ENCODE results near the gene TBC1D16. TPM values are rescaled to one million over a fixed set of nuclear protein-coding genes. Genes with fewer than 3 reads are reported as not detected.
"Not testable (repeated sequence)": the region's sequence is repeated elsewhere in the genome, so short reads cannot be mapped to it uniquely, and the experiment has no call there.

TBC1D16 gene
- total RNA-seq, 2 donors from 2014 or later, result 1.9 to 2.6 TPM

GRCh38 chr17:80065478-80066170 lies 30.0 kb upstream of the TBC1D16 start:
- no peaks in the 10 kb centered on the region for H3K36me3 Mint-ChIP-seq (ENCODE audit: low read depth)
- no peak for DNase-seq
- no peaks in the 10 kb centered on the region for H3K9me3 ChIP-seq (ENCODE audit: control insufficient read depth, low read length, poor library complexity, severe bottlenecking)
- H3K27ac Mint-ChIP-seq, result no peak overlapping the region
- no peak overlapping the region for H3K4me3 Mint-ChIP-seq
- H3K4me1 Mint-ChIP-seq, result peaks cover 7% of the 10 kb centered on the region
- peaks cover 15% of the 10 kb centered on the region for H3K27me3 Mint-ChIP-seq
- no peak for ATAC-seq

GRCh38 chr17:80064696-80065095 lies 29.0 kb upstream of the TBC1D16 start:
- H3K9me3 ChIP-seq (ENCODE audit: control insufficient read depth, low read length, poor library complexity, severe bottlenecking), result no peaks in the 10 kb centered on the region
- no peak for ATAC-seq
- Mint-ChIP-seq H3K27me3 (peaks cover 15% of the 10 kb centered on the region), H3K4me3 (no peak overlapping the region), H3K36me3 (ENCODE audit: low read depth) (no peaks in the 10 kb centered on the region), H3K4me1 (peaks cover 7% of the 10 kb centered on the region), H3K27ac (no peak overlapping the region)
- DNase-seq, result no peak

GRCh38 chr17:80063830-80064585 lies 28.3 kb upstream of the TBC1D16 start:
- Mint-ChIP-seq H3K4me3 (no peak overlapping the region), H3K27ac (no peak overlapping the region), H3K4me1 (peaks cover 6% of the 10 kb centered on the region), H3K36me3 (ENCODE audit: low read depth) (no peaks in the 10 kb centered on the region), H3K27me3 (peaks cover 9% of the 10 kb centered on the region)
- DNase-seq (no peak), ATAC-seq (no peak)
- H3K9me3 ChIP-seq (ENCODE audit: control insufficient read depth, low read length, poor library complexity, severe bottlenecking), result no peaks in the 10 kb centered on the region

GRCh38 chr17:80061421-80061820 lies 25.7 kb upstream of the TBC1D16 start:
- no peak for ATAC-seq
- DNase-seq, result no peak
- no peak overlapping the region for H3K27ac Mint-ChIP-seq
- H3K4me3 Mint-ChIP-seq, result no peak overlapping the region
- H3K9me3 ChIP-seq (ENCODE audit: control insufficient read depth, low read length, poor library complexity, severe bottlenecking), result no peaks in the 10 kb centered on the region
- peaks cover 2% of the 10 kb centered on the region for H3K4me1 Mint-ChIP-seq
- no peaks in the 10 kb centered on the region for H3K36me3 Mint-ChIP-seq (ENCODE audit: low read depth)
- H3K27me3 Mint-ChIP-seq, result peaks cover 9% of the 10 kb centered on the region

GRCh38 chr17:80060644-80061043 lies 25.0 kb upstream of the TBC1D16 start:
- H3K4me3 Mint-ChIP-seq, result no peak overlapping the region
- H3K4me1 Mint-ChIP-seq, result peaks cover 2% of the 10 kb centered on the region
- DNase-seq (no peak), ATAC-seq (no peak)
- peaks cover 9% of the 10 kb centered on the region for H3K27me3 Mint-ChIP-seq
- no peak overlapping the region for H3K27ac Mint-ChIP-seq
- no peaks in the 10 kb centered on the region for H3K9me3 ChIP-seq (ENCODE audit: control insufficient read depth, low read length, poor library complexity, severe bottlenecking)
- H3K36me3 Mint-ChIP-seq (ENCODE audit: low read depth), result no peaks in the 10 kb centered on the region

GRCh38 chr17:80058311-80058955 lies 22.8 kb upstream of the TBC1D16 start:
- Mint-ChIP-seq H3K4me1 (peaks cover 2% of the 10 kb centered on the region), H3K27ac (peak overlapping the region; percentile 63), H3K36me3 (ENCODE audit: low read depth) (no peaks in the 10 kb centered on the region), H3K4me3 (no peak overlapping the region), H3K27me3 (peaks cover 9% of the 10 kb centered on the region)
- no peak for DNase-seq
- no peak for ATAC-seq
- no peaks in the 10 kb centered on the region for H3K9me3 ChIP-seq (ENCODE audit: control insufficient read depth, low read length, poor library complexity, severe bottlenecking)

- H3K9me3 ChIP-seq (ENCODE audit: control insufficient read depth, low read length, poor library complexity, severe bottlenecking), result no peaks in the 10 kb centered on the region
- Mint-ChIP-seq H3K4me1 (no peaks in the 10 kb centered on the region), H3K27ac (no peak overlapping the region), H3K36me3 (ENCODE audit: low read depth) (no peaks in the 10 kb centered on the region), H3K27me3 (peaks cover 9% of the 10 kb centered on the region), H3K4me3 (no peak overlapping the region)
- ATAC-seq, result no peak
- DNase-seq, result no peak
These were observed 19.9 kb upstream of the TBC1D16 start for GRCh38 chr17:80055597-80055996.

GRCh38 chr17:80053102-80053501 lies 17.4 kb upstream of the TBC1D16 start:
- no peak overlapping the region for H3K27ac Mint-ChIP-seq
- no peaks in the 10 kb centered on the region for H3K9me3 ChIP-seq (ENCODE audit: control insufficient read depth, low read length, poor library complexity, severe bottlenecking)
- peaks cover 8% of the 10 kb centered on the region for H3K27me3 Mint-ChIP-seq
- H3K36me3 Mint-ChIP-seq (ENCODE audit: low read depth), result peaks cover 2% of the 10 kb centered on the region
- no peaks in the 10 kb centered on the region for H3K4me1 Mint-ChIP-seq
- no peak for DNase-seq
- ATAC-seq, result no peak
- H3K4me3 Mint-ChIP-seq, result no peak overlapping the region

- no peak for DNase-seq
- peaks cover 2% of the 10 kb centered on the region for H3K36me3 Mint-ChIP-seq (ENCODE audit: low read depth)
- H3K9me3 ChIP-seq (ENCODE audit: control insufficient read depth, low read length, poor library complexity, severe bottlenecking), result no peaks in the 10 kb centered on the region
- H3K27me3 Mint-ChIP-seq, result peaks cover 4% of the 10 kb centered on the region
- H3K4me1 Mint-ChIP-seq, result no peaks in the 10 kb centered on the region
- H3K27ac Mint-ChIP-seq, result no peak overlapping the region
- no peak overlapping the region for H3K4me3 Mint-ChIP-seq
- no peak for ATAC-seq
These were observed 16.0 kb upstream of the TBC1D16 start for GRCh38 chr17:80051681-80052080.

GRCh38 chr17:80050706-80051105 lies 15.0 kb upstream of the TBC1D16 start:
- peaks cover 2% of the 10 kb centered on the region for H3K36me3 Mint-ChIP-seq (ENCODE audit: low read depth)
- peaks cover 4% of the 10 kb centered on the region for H3K27me3 Mint-ChIP-seq
- peak overlapping the region; percentile 47 for H3K27ac Mint-ChIP-seq
- H3K9me3 ChIP-seq (ENCODE audit: control insufficient read depth, low read length, poor library complexity, severe bottlenecking), result no peaks in the 10 kb centered on the region
- H3K4me3 Mint-ChIP-seq, result no peak overlapping the region
- DNase-seq, result no peak
- ATAC-seq, result no peak
- no peaks in the 10 kb centered on the region for H3K4me1 Mint-ChIP-seq

- no peak overlapping the region for H3K4me3 Mint-ChIP-seq
- no peaks in the 10 kb centered on the region for H3K9me3 ChIP-seq (ENCODE audit: control insufficient read depth, low read length, poor library complexity, severe bottlenecking)
- H3K36me3 Mint-ChIP-seq (ENCODE audit: low read depth), result peaks cover 2% of the 10 kb centered on the region
- no peak overlapping the region for H3K27ac Mint-ChIP-seq
- DNase-seq (no peak), ATAC-seq (no peak)
- H3K4me1 Mint-ChIP-seq, result no peaks in the 10 kb centered on the region
- peaks cover 4% of the 10 kb centered on the region for H3K27me3 Mint-ChIP-seq
These were observed 14.3 kb upstream of the TBC1D16 start for GRCh38 chr17:80049986-80050385.

- ATAC-seq (no peak), DNase-seq (no peak)
- H3K4me3 Mint-ChIP-seq, result no peak overlapping the region
- no peak overlapping the region for H3K27ac Mint-ChIP-seq
- H3K36me3 Mint-ChIP-seq (ENCODE audit: low read depth), result peaks cover 2% of the 10 kb centered on the region
- H3K9me3 ChIP-seq (ENCODE audit: control insufficient read depth, low read length, poor library complexity, severe bottlenecking), result no peaks in the 10 kb centered on the region
- H3K4me1 Mint-ChIP-seq, result no peaks in the 10 kb centered on the region
- peaks cover 4% of the 10 kb centered on the region for H3K27me3 Mint-ChIP-seq
These were observed 11.5 kb upstream of the TBC1D16 start for GRCh38 chr17:80047176-80047575.

GRCh38 chr17:80046709-80047108 lies 11.0 kb upstream of the TBC1D16 start:
- not testable (repeated sequence) for H3K4me1 Mint-ChIP-seq; DNase-seq; H3K36me3 Mint-ChIP-seq (ENCODE audit: low read depth); H3K9me3 ChIP-seq (ENCODE audit: control insufficient read depth, low read length, poor library complexity, severe bottlenecking); ATAC-seq; H3K27ac Mint-ChIP-seq; H3K27me3 Mint-ChIP-seq; H3K4me3 Mint-ChIP-seq

Measured in T-helper 17 cell (primary cell).